LNCAP (cell line): ENCODE measurements around the gene ZDHHC3.

Experiments used
- TF ChIP-seq, protein P1 (sequence below): fragments of 450-650 bp; IDR thresholded peaks from 2 replicates; pipeline ENCODE4 v1.5.1; 2017; ENCODE audit warnings: mild to moderate bottlenecking

ZDHHC3 gene

DNA sequence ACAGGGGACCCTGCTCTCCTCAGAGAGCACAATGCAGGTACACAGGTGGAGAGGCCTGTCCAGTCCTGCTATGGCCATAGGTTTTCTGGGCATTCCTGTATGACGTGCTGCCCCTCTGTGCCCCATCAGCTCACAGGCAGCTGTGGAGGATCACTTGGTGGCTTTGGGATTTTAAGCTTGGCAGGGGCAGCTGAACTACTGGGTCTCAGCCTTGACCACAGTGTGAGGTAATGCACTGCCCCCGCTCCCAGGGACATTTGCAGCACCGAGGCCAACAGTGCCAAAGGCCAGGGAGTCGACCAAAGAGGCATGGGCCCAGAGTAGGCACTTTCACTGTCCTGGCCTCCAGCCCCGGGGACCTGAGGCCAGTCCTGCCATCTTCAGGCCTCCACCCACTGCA is 46.2 kb downstream of the ZDHHC3 start:
- TF ChIP-seq, protein P1, sequence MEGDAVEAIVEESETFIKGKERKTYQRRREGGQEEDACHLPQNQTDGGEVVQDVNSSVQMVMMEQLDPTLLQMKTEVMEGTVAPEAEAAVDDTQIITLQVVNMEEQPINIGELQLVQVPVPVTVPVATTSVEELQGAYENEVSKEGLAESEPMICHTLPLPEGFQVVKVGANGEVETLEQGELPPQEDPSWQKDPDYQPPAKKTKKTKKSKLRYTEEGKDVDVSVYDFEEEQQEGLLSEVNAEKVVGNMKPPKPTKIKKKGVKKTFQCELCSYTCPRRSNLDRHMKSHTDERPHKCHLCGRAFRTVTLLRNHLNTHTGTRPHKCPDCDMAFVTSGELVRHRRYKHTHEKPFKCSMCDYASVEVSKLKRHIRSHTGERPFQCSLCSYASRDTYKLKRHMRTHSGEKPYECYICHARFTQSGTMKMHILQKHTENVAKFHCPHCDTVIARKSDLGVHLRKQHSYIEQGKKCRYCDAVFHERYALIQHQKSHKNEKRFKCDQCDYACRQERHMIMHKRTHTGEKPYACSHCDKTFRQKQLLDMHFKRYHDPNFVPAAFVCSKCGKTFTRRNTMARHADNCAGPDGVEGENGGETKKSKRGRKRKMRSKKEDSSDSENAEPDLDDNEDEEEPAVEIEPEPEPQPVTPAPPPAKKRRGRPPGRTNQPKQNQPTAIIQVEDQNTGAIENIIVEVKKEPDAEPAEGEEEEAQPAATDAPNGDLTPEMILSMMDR, result no peak

DNA sequence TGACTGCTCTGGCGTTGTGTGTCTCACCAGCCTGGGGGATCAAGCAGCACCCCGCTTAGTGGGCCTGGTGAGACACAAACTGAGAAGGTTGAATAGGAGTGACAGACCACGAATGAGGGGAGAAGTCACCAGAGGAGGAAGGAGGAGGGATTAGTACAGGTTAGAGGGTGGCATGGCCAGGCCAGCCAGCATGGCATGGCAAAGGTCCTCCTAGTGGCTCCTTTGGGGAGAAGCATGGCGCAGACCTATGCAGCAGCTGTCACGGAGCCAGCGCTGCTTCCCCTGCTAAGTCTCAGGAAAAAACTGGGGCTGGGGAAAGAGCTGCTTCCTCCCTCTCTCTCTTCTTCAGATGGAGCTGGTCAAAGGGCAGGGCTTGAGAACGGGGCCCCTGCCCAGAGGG is 48.6 kb downstream of the ZDHHC3 start:
- TF ChIP-seq, protein P1, result no peak

DNA sequence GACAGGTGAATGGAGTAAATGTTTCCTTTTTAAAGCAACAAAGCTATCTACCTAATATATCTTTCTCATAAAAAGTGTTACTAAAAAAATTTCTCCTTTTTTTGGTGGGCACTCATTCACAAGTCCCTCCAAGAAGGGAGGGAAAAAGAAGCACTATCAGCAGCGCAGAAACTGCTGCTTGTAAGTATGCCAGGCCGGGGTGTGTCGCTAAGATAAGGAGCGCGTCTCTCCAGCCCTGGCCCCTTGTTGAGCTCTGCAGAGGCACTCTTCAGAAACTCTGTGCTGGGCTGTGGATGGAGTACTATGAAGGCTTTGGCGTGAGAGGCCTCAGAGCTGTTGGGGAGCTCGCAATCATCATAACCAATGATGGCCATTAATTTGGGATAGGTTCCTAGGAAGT is 49.1 kb downstream of the ZDHHC3 start:
- TF ChIP-seq, protein P1, result no peak

DNA sequence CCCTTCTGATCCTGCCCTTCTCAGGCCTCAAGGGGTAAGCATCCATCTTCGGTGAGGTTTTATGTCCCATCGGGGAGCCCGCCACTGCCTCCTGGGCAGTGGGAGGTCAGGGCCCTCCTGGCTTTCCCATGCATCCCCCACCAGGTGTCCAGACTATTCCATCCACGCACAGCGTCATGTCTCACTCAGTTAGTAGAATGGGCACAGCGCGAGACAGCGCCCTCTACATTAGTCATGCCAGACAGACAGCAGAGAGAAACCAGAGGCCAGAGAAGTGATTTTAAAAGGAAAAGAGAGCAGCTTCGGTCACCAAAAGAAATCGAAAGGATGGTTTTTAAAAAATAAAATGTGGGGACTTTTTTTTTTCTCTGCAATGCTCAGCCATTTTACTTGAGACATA is 49.8 kb downstream of the ZDHHC3 start:
- TF ChIP-seq, protein P1, result peak; percentile 16; the same call in 1 of the 2 replicates

DNA sequence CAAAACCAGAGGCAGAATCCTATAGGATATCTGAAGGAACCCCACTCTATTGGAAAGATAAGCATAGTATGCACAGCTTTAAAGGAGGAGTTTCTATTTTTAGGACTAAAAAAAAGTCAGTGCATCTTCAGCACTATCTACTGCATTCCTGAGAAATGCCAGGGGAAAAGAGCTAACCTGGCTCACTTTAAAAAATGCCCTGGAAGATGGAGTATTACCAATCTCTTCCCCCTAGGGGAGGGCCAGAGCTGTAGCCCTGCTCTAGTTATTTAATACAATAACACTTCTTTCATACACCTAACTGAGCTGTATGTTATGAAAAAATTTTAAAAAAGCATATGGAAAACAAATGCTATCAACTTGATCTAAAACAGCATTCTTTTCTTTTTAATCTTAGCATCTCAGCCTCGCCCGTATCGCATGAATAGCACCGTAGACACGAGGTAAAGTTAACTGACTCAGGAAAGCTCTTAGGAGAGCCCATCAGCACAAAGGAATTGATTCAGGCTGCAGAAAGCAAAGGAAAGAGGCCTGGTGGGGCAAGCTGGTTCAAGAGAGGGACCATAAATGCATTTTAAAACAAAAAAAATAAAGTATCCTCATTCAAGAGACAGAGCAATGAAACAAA is 51.4 kb downstream of the ZDHHC3 start:
- TF ChIP-seq, protein P1, result no peak

DNA sequence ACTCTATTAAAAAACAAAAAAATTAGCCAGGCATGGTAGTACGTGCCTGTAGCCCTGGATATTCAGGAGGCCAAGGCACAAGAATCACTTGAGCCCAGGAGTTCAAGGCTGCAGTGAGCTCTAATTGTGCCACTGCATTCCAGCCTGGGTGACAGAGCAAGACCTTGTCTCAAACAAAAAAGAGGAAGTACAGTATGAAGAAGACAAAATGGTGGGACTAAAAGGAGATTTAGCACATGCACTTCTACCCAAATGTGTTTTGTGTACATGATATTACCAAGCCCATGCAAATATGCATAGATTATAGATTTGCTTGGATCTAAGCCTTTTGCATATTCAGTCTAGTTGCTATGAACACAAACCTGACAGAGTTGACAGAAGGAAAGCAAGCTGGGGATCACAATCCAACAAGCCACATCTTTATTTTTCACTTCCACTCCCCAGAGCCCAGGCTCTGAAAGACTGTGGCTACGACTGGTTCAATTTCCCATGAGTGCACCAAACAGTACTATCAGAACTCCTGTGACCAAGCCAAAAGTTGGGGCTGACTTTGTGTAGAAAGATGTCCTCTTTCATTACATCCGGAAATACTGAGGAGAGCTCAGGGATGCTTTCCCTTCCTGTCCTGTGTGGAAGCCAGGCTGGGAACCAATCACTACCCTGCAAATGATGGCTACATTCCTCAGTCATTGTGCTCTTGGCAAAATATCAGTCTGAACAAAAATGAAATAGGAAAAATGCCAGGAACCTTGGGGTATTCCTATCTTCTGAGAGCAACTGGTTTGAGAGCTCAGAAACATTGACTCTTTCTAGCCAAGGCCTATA is 52.1 kb downstream of the ZDHHC3 start:
- TF ChIP-seq, protein P1, result no peak

DNA sequence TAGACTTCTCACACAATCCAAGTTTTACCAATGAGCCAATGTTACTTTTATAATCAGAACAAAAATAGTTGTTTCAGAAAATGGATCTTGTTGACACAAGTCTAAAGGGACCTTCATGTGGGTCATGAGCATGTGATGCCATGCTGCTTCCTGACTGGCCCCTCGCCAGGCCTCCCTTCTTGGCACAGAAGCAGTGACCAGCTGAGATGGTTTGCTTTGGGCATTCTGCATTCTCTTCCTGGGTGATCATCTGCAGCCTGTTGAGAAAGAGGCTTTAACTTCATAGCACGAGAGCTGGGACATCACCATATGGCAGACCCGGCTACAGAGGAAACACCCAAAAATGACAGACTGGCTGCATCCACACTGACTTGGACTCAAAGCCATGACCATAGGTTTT is 55.9 kb downstream of the ZDHHC3 start:
- TF ChIP-seq, protein P1, result no peak
